ENCODE results near the gene CDR2. TPM values are rescaled to one million over a fixed set of nuclear protein-coding genes. Genes with fewer than 3 reads are reported as not detected.

CDR2 gene
- total and polyA plus RNA-seq, 2 experiments from 2014 or later, result 26.7 to 30.9 TPM

- no peaks in the 10 kb centered on the region for H4K20me1 ChIP-seq (ENCODE audit: insufficient read depth, poor library complexity, severe bottlenecking)
- no peaks in the 10 kb centered on the region for H3K79me2 ChIP-seq
- no peak overlapping the region for H2AFZ ChIP-seq
- no peaks in the 10 kb centered on the region for H3K9me2 ChIP-seq (replicated peaks; ENCODE audit: insufficient read depth)
- no peak overlapping the region for H3K4me2 ChIP-seq
- no peak overlapping the region for H3K27ac ChIP-seq
- no peaks in the 10 kb centered on the region for H3K36me3 ChIP-seq (replicated peaks; ENCODE audit: insufficient read depth, low read depth)
- TF ChIP-seq CTCF (IDR thresholded peaks at IDR 0.05; ENCODE audit: poor library complexity) (no peak), EZH2 (IDR thresholded peaks at IDR 0.05; ENCODE audit: borderline replicate concordance) (no peak), EZH2phosphoT487 (IDR thresholded peaks at IDR 0.05; ENCODE audit: low read depth, severe bottlenecking, unreplicated experiment) (no peak)
- H3K27me3 ChIP-seq, result no peaks in the 10 kb centered on the region
- H3K4me1 ChIP-seq (ENCODE audit: insufficient read depth), result no peaks in the 10 kb centered on the region
- DNase-seq (ENCODE audit: low spot score), result no peak
- 91% methylated on average over 4 of the region's 4 CpGs for WGBS (ENCODE audit: low lambda C conversion rate, missing lambda C conversion rate)
- H3K9me3 ChIP-seq (ENCODE audit: low read depth), result no peaks in the 10 kb centered on the region
- H3K4me3 ChIP-seq, result no peak overlapping the region
These were observed 62.9 kb downstream of the CDR2 start for GRCh38 chr16:22311520-22311919.

- H3K4me3 ChIP-seq, result no peak overlapping the region
- WGBS (ENCODE audit: low lambda C conversion rate, missing lambda C conversion rate), result 98% methylated on average over 24 of the region's 24 CpGs
- peaks cover 5% of the 10 kb centered on the region for H4K20me1 ChIP-seq (ENCODE audit: insufficient read depth, poor library complexity, severe bottlenecking)
- no peak for DNase-seq (ENCODE audit: low spot score)
- no peak overlapping the region for H3K4me2 ChIP-seq
- no peaks in the 10 kb centered on the region for H3K36me3 ChIP-seq (replicated peaks; ENCODE audit: insufficient read depth, low read depth)
- H3K79me2 ChIP-seq, result peaks cover 7% of the 10 kb centered on the region
- TF ChIP-seq CTCF (IDR thresholded peaks at IDR 0.05; ENCODE audit: poor library complexity) (no peak), EZH2 (IDR thresholded peaks at IDR 0.05; ENCODE audit: borderline replicate concordance) (no peak), EZH2phosphoT487 (IDR thresholded peaks at IDR 0.05; ENCODE audit: low read depth, severe bottlenecking, unreplicated experiment) (no peak)
- no peaks in the 10 kb centered on the region for H3K9me2 ChIP-seq (replicated peaks; ENCODE audit: insufficient read depth)
- H3K27me3 ChIP-seq, result no peaks in the 10 kb centered on the region
- no peaks in the 10 kb centered on the region for H3K9me3 ChIP-seq (ENCODE audit: low read depth)
- H3K4me1 ChIP-seq (ENCODE audit: insufficient read depth), result no peaks in the 10 kb centered on the region
- H2AFZ ChIP-seq, result no peak overlapping the region
- H3K27ac ChIP-seq, result no peak overlapping the region
These were observed 65.4 kb downstream of the CDR2 start for GRCh38 chr16:22308824-22309520.

- no peaks in the 10 kb centered on the region for H3K9me3 ChIP-seq (ENCODE audit: low read depth)
- H2AFZ ChIP-seq, result no peak overlapping the region
- peaks cover 13% of the 10 kb centered on the region for H3K79me2 ChIP-seq
- no peak overlapping the region for H3K4me3 ChIP-seq
- 99% methylated on average over 10 of the region's 10 CpGs for WGBS (ENCODE audit: low lambda C conversion rate, missing lambda C conversion rate)
- TF ChIP-seq CTCF (IDR thresholded peaks at IDR 0.05; ENCODE audit: poor library complexity) (no peak), EZH2 (IDR thresholded peaks at IDR 0.05; ENCODE audit: borderline replicate concordance) (no peak), EZH2phosphoT487 (IDR thresholded peaks at IDR 0.05; ENCODE audit: low read depth, severe bottlenecking, unreplicated experiment) (no peak)
- peaks cover 7% of the 10 kb centered on the region for H4K20me1 ChIP-seq (ENCODE audit: insufficient read depth, poor library complexity, severe bottlenecking)
- H3K9me2 ChIP-seq (replicated peaks; ENCODE audit: insufficient read depth), result no peaks in the 10 kb centered on the region
- H3K27ac ChIP-seq, result no peak overlapping the region
- no peak for DNase-seq (ENCODE audit: low spot score)
- H3K4me1 ChIP-seq (ENCODE audit: insufficient read depth), result no peaks in the 10 kb centered on the region
- no peaks in the 10 kb centered on the region for H3K27me3 ChIP-seq
- no peak overlapping the region for H3K4me2 ChIP-seq
- no peaks in the 10 kb centered on the region for H3K36me3 ChIP-seq (replicated peaks; ENCODE audit: insufficient read depth, low read depth)
These were observed 66.6 kb downstream of the CDR2 start for GRCh38 chr16:22307838-22308237.
